ENCODE results near the gene TBC1D14. TPM values are rescaled to one million over a fixed set of nuclear protein-coding genes. Genes with fewer than 3 reads are reported as not detected.

The TBC1D14 gene
- total and polyA plus RNA-seq, 10 of the 15 experiments (the other 5 are each of a cell fraction or from before 2014, with no cell fraction given) = 0.87 to 39.3 (median 30.1) TPM

GRCh38 chr4:6874981-6875380, 34.6 kb upstream of the TBC1D14 start:
- POLR2A ChIA-PET = interaction anchor here (0.6 to 2.5 kb wide), 4 partner anchors 154 to 301 kb away, joined by 3 to 14 read pairs (median 3); no protein-coding TSS in a partner anchor
- CTCF ChIA-PET = interaction anchor here (0.7 to 10.4 kb wide), 15 partner anchors 10 to 329 kb away, joined by 3 to 300 read pairs (median 13); partner anchors contain the start of genes BLOC1S4 and KIAA0232
- Histone ChIP-seq H3K9me3 (replicated peaks; ENCODE audit: control insufficient read depth, insufficient read depth, low read length) (no peaks in the 10 kb centered on the region), H3K36me3 (ENCODE audit: control insufficient read depth in 2 of 2, insufficient read depth in 2 of 2, low read length in 1 of 2) (peaks cover 15 to 25% of the 10 kb centered on the region in 2 experiments), H3K4me2 (ENCODE audit: control insufficient read depth, insufficient read depth) (no peak overlapping the region), H3K4me3 (no peak overlapping the region), H2AFZ (ENCODE audit: control insufficient read depth, low read depth, low read length) (no peak overlapping the region), H4K20me1 (ENCODE audit: control insufficient read depth, insufficient read depth) (no peaks in the 10 kb centered on the region), H3K27ac (ENCODE audit: control insufficient read depth, insufficient read depth) (no peak overlapping the region), H3K79me2 (ENCODE audit: control insufficient read depth, insufficient read depth, low read length) (no peaks in the 10 kb centered on the region), H3K4me1 (ENCODE audit: control insufficient read depth, insufficient read depth, low read length) (no peaks in the 10 kb centered on the region), H3K27me3 (replicated peaks in 1 of 2; ENCODE audit: control insufficient read depth in 2 of 2, insufficient read depth in 2 of 2, low read length in 1 of 2) (no peaks in the 10 kb centered on the region), H3K9ac (ENCODE audit: control insufficient read depth, insufficient read depth, low read length) (no peak overlapping the region)
- no TSS peak for BruUV-seq (replicated peaks)
- no peak for DNase-seq (ENCODE audit: low read depth, low spot score)
- SMC1A ChIA-PET (ENCODE audit: uncharacterized antibody, unreplicated experiment) = interaction anchor here (1.0 to 6.6 kb wide), 11 partner anchors 8 to 205 kb away, joined by 3 to 153 read pairs (median 9); no protein-coding TSS in a partner anchor
- no peak for ATAC-seq
- WGBS (ENCODE audit: insufficient coverage, insufficient replicate concordance, low lambda C conversion rate, missing lambda C conversion rate) = 97% methylated on average over 4 of the region's 4 CpGs
- RAD21 ChIA-PET (ENCODE audit: unreplicated experiment) = interaction anchor here (1.6 to 5.1 kb wide), 8 partner anchors 8 to 195 kb away, joined by 6 to 155 read pairs (median 18); partner anchors contain the start of genes BLOC1S4 and GRPEL1
- intact Hi-C loops (cut with micrococcal nuclease; ENCODE audit: unreplicated experiment) (loop anchor here (1.0 to 2.0 kb wide), 2 partner anchors 96 to 155 kb away; no protein-coding TSS in a partner anchor), in situ Hi-C loops (cut with MboI) (no loop called here)
- no peak for FAIRE-seq
- TF ChIP-seq JUND (IDR thresholded peaks at IDR 0.05; ENCODE audit: low read depth, low read length) = no peak
- TF ChIP-seq ZNF592 (IDR thresholded peaks at IDR 0.05) = no peak
- TF ChIP-seq CREM (IDR thresholded peaks at IDR 0.05; ENCODE audit: low read depth) = no peak
- TF ChIP-seq MYC (IDR thresholded peaks at IDR 0.05; ENCODE audit: insufficient read depth, insufficient read length, insufficient replicate concordance, low read length, severe bottlenecking) = no peak
- TF ChIP-seq TCF12 (IDR thresholded peaks at IDR 0.05; ENCODE audit: low read depth, low read length) = no peak
- no peak for TF ChIP-seq RUNX3 (IDR thresholded peaks at IDR 0.05; ENCODE audit: low read length)
- TF ChIP-seq E4F1 (IDR thresholded peaks at IDR 0.05; ENCODE audit: borderline replicate concordance, partially characterized antibody) = no peak
- TF ChIP-seq RAD51 (IDR thresholded peaks at IDR 0.05) = no peak
- no peak for TF ChIP-seq SUZ12 (IDR thresholded peaks at IDR 0.05; ENCODE audit: unreplicated experiment)
- TF ChIP-seq NFYA (IDR thresholded peaks at IDR 0.05; ENCODE audit: borderline replicate concordance, low read depth, low read length) = no peak
- no peak for TF ChIP-seq ATF2 (IDR thresholded peaks at IDR 0.05; ENCODE audit: low read length)
- no peak for TF ChIP-seq RB1 (IDR thresholded peaks at IDR 0.05; ENCODE audit: borderline replicate concordance)
- TF ChIP-seq BCL11A (IDR thresholded peaks at IDR 0.05; ENCODE audit: low read depth, low read length) = no peak
- no peak for TF ChIP-seq BRCA1 (IDR thresholded peaks at IDR 0.05; ENCODE audit: low read depth, low read length)
- TF ChIP-seq TBL1XR1 (IDR thresholded peaks at IDR 0.05; ENCODE audit: low read depth, low read length) = no peak
